Lower leg skin (tissue), 4 donors: ENCODE results near the gene NUDT3. TPM values are rescaled to one million over a fixed set of nuclear protein-coding genes. Genes with fewer than 3 reads are reported as not detected.

Experiments
- DNase-seq, 2 donors: peaks; one replicate each; pipeline ENCODE4 v3.0.0-alpha.2; 2019; ENCODE audit warnings: low spot score in 2 of 2
- H3K4me3 ChIP-seq: fragments of 200-600 bp; sonication (generic); 2 replicates; pipeline ENCODE4 v1.5.1; 2017; ENCODE audit warnings: mild to moderate bottlenecking, low read depth; ENCODE audit not compliant: poor library complexity, severe bottlenecking
- POLR2A ChIP-seq, 2 donors: fragments of 450-650 bp; IDR thresholded peaks; one replicate each; pipeline ENCODE4 v1.6.1; 2016 to 2017; ENCODE audit warnings: antibody characterized with exemption in 2 of 2, mild to moderate bottlenecking in 1 of 2, moderate library complexity in 1 of 2
- WGBS, 2 donors: methylation state at CpG; one replicate each; pipeline ENCODE4 v1.1.5; 2018; 5-methylcytosine and 5-hydroxymethylcytosine counted together
- intact Hi-C: fragments of 100-400 bp; cut with DNase I; formaldehyde crosslinking; loops from one replicate; pipeline ENCODE4 v1.15.0; 2023; ENCODE audit warnings: low total_unique reads
- total RNA-seq, 4 donors: library from RNA; depleted of rRNA; stranded (reverse); fragments of >200 nt; gene quantifications; one replicate each; pipeline ENCODE4 v1.1.0, GENCODE V29; 2016
- TF ChIP-seq, protein P1 (sequence below), 3 donors: fragments of 450-650 bp; IDR thresholded peaks; one replicate each; pipeline ENCODE4 v1.5.1; 2016; ENCODE audit warnings: antibody characterized with exemption in 3 of 3, mild to moderate bottlenecking in 3 of 3, moderate library complexity in 2 of 3

The NUDT3 gene
- total RNA-seq, 4 donors from 2014 or later, result 10.0 to 29.1 (median 19.9) TPM

DNA sequence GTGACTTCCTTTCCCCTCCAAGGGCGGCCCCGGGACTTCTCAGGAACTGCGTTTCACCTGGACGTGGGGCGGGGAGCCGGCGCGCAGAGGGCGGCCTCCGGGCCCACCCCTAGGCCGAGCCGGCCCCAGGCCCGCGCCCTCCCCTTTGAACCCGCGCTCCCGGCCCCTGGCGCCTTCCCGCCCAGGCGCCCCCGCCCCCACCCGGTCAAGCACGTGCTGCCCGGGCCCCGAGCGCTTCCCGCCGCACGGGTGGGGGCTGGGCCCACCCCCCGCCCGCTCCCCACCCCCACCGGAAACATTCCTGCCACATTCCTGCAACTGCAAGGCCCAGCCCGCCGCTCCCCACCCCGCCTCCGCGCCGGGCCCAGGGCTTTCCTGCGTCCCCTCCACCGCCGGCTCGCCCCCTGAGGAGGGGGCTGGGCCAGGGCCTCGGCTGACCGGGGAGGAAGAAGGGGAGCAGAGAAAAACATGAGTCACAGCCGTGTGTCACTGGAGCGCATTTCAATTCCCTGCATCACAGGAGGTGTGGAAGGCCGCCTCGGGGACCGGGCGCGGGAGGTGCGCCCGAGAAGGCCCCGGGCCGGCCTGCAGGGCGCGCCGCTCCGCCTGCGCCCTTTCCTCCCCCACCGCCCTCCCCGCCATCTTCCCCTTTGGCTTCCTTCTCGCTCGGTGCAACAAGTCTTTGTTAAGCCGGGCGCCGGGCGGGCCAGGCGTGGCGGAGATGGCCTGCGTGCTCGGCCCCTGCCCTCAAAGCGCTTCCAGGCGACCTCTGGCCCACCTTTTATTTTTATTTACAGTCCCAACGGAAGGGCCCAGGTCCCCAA lies 156.9 kb downstream of the NUDT3 start:
- intact Hi-C loops, result no loop called here
- H3K4me3 ChIP-seq, result peak overlapping the region; percentile 46
- 11 to 22% methylated on average over 34 to 46 of the region's 75 CpGs for WGBS, 2 donors
- TF ChIP-seq, protein P1, sequence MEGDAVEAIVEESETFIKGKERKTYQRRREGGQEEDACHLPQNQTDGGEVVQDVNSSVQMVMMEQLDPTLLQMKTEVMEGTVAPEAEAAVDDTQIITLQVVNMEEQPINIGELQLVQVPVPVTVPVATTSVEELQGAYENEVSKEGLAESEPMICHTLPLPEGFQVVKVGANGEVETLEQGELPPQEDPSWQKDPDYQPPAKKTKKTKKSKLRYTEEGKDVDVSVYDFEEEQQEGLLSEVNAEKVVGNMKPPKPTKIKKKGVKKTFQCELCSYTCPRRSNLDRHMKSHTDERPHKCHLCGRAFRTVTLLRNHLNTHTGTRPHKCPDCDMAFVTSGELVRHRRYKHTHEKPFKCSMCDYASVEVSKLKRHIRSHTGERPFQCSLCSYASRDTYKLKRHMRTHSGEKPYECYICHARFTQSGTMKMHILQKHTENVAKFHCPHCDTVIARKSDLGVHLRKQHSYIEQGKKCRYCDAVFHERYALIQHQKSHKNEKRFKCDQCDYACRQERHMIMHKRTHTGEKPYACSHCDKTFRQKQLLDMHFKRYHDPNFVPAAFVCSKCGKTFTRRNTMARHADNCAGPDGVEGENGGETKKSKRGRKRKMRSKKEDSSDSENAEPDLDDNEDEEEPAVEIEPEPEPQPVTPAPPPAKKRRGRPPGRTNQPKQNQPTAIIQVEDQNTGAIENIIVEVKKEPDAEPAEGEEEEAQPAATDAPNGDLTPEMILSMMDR (IDR thresholded peaks at IDR 0.05), result no peak
- DNase-seq, result peak in 1 of 2 donors; percentile 90

DNA sequence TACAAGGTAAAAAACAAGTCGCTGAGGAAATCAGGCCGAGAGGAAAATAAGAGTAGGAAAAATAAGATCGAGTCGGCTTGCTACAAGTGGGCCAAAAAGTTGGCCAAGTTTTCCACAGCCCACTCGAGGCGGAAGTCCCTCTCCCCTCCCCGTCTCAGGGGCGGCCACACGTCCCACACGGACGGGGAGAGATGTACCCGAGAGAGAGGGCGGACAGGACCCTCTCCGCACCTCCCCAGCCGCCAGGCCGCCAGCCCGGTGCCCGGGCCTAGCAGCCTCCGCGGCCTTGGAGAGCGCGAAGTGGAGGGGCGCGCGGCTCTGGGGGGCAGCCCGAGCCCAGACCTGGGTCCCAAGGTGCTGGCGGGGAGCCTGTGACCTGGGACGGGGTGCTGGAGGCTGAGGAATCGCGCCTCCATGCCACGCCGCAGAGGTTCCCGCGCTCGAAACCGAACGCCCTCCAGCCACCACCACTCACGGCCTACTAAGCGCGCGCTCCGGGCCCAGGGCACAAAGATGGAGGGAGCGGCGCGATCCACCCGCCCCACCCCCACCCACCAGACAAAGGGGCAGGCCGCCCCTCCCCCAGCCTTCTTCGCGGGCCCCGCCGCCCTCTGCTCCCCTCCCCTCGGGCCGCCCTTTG lies 157.7 kb downstream of the NUDT3 start:
- DNase-seq, result peak in 1 of 2 donors; percentile 86
- intact Hi-C loops, result no loop called here
- TF ChIP-seq POLR2A (IDR thresholded peaks at IDR 0.05), result no peak
- TF ChIP-seq, protein P1 (IDR thresholded peaks at IDR 0.05), result no peak
- 81 to 85% methylated on average over 42 to 44 of the region's 53 CpGs for WGBS, 2 donors
- H3K4me3 ChIP-seq, result no peak overlapping the region

- H3K4me3 ChIP-seq, result no peak overlapping the region
- TF ChIP-seq POLR2A (IDR thresholded peaks at IDR 0.05), result no peak
- TF ChIP-seq, protein P1 (IDR thresholded peaks at IDR 0.05), result no peak
- intact Hi-C loops, result no loop called here
- 91 to 93% methylated on average over 7 of the region's 7 CpGs for WGBS, 2 donors
- peak in 1 of 2 donors; percentile 76 for DNase-seq
Measured at GRCh38 chr6:34233867-34234266, 158.6 kb downstream of the NUDT3 start.

GRCh38 chr6:34232901-34233300 lies 159.6 kb downstream of the NUDT3 start:
- peak in 1 of 2 donors; percentile 77 for DNase-seq
- intact Hi-C loops, result no loop called here
- H3K4me3 ChIP-seq, result no peak overlapping the region
- TF ChIP-seq, protein P1 (IDR thresholded peaks at IDR 0.05), result no peak
- TF ChIP-seq POLR2A (IDR thresholded peaks at IDR 0.05), result no peak
- WGBS, 2 donors, result 82 to 86% methylated on average over 5 of the region's 5 CpGs

DNA sequence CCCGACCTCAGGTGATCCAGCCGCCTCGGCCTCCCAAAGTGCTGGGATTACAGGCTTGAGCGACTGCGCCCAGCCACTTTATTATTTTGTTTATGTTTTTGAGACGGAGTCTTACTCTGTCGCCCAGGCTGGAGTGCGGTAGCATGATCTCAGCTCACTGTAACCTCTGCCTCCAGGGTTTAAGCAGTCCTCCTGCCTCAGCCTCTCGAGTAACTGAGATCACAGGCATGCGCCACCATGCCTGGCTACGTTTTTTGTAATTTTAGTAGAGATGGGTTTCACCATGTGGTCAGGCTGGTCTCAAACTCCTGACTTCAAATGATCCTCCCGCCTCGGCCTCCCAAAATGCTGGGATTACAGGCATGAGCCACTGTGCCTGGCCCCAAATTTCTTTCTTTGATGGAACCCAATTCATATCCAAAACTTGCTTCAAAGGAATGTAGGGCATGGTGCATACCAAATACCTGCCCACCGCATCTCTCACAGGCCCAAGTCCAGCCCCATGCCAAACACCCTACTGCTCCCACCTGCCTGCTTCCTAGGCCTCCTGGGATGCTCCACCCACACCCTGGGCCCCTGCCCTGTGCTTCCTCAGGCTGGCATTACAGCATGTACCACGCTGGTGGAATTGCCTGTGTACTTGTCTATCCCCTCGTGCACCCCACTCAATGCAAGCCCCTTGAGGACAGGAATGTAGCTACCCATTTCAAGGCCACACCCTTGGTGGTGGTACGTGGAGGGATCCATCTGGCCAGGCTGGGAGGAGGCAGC lies 160.7 kb downstream of the NUDT3 start:
- intact Hi-C loops, result no loop called here
- no peak for TF ChIP-seq POLR2A (IDR thresholded peaks at IDR 0.05)
- TF ChIP-seq, protein P1 (IDR thresholded peaks at IDR 0.05), result no peak
- DNase-seq, result peak in 1 of 2 donors; percentile 69
- 90 to 94% methylated on average over 17 of the region's 17 CpGs for WGBS, 2 donors
- no peak overlapping the region for H3K4me3 ChIP-seq
